ENCODE data around the gene IQSEC1. TPM values are rescaled to one million over a fixed set of nuclear protein-coding genes. Genes with fewer than 3 reads are reported as not detected.

Gene IQSEC1
- total and polyA plus RNA-seq, 10 of the 15 experiments (the other 5 are each of a cell fraction or from before 2014, with no cell fraction given), result 0.92 to 55.2 (median 8.5) TPM

GRCh38 chr3:12940854-12941253 is 132.4 kb downstream of the IQSEC1 start:
- in situ Hi-C loops (cut with MboI), result no loop called here
- H3K36me3 ChIP-seq (ENCODE audit: control insufficient read depth in 2 of 2, insufficient read depth in 2 of 2, low read length in 1 of 2), result peaks cover 22 to 27% of the 10 kb centered on the region in 2 experiments

More at GRCh38 chr3:12940854-12941253, 132.4 kb downstream of the IQSEC1 start:
- FAIRE-seq, result no peak
- RAD21 ChIA-PET (ENCODE audit: unreplicated experiment), result no interaction called here
- DNase-seq (ENCODE audit: low read depth, low spot score), result no peak
- POLR2A ChIA-PET, result interaction anchor here (0.5 kb wide), 1 partner anchor 113 kb away, joined by 3 read pairs; no protein-coding TSS in a partner anchor
- CTCF ChIA-PET, result interaction anchor here (1.2 kb wide), 1 partner anchor 43 kb away, joined by 3 read pairs; no protein-coding TSS in a partner anchor
- Histone ChIP-seq H3K4me3 (no peak overlapping the region), H3K27me3 (replicated peaks in 1 of 2; ENCODE audit: control insufficient read depth in 2 of 2, insufficient read depth in 2 of 2, low read length in 1 of 2) (no peaks in the 10 kb centered on the region), H2AFZ (ENCODE audit: control insufficient read depth, low read depth, low read length) (no peak overlapping the region), H4K20me1 (ENCODE audit: control insufficient read depth, insufficient read depth) (no peaks in the 10 kb centered on the region), H3K27ac (ENCODE audit: control insufficient read depth, insufficient read depth) (no peak overlapping the region), H3K9me3 (replicated peaks; ENCODE audit: control insufficient read depth, insufficient read depth, low read length) (no peaks in the 10 kb centered on the region), H3K9ac (ENCODE audit: control insufficient read depth, insufficient read depth, low read length) (no peak overlapping the region), H3K4me1 (ENCODE audit: control insufficient read depth, insufficient read depth, low read length) (no peaks in the 10 kb centered on the region), H3K79me2 (ENCODE audit: control insufficient read depth, insufficient read depth, low read length) (peaks cover 2% of the 10 kb centered on the region), H3K4me2 (ENCODE audit: control insufficient read depth, insufficient read depth) (no peak overlapping the region)
- no TSS peak for BruUV-seq (replicated peaks)
- WGBS (ENCODE audit: insufficient coverage, insufficient replicate concordance, low lambda C conversion rate, missing lambda C conversion rate), result 89% methylated on average over 6 of the region's 6 CpGs
- no peak; the same call in 2 of the 3 replicates for ATAC-seq
- SMC1A ChIA-PET (ENCODE audit: uncharacterized antibody, unreplicated experiment), result no interaction called here
- intact Hi-C loops (cut with micrococcal nuclease; ENCODE audit: unreplicated experiment), result no loop called here
- TF ChIP-seq SREBF2 (IDR thresholded peaks at IDR 0.05; ENCODE audit: low read length), result no peak
- TF ChIP-seq, protein P1, sequence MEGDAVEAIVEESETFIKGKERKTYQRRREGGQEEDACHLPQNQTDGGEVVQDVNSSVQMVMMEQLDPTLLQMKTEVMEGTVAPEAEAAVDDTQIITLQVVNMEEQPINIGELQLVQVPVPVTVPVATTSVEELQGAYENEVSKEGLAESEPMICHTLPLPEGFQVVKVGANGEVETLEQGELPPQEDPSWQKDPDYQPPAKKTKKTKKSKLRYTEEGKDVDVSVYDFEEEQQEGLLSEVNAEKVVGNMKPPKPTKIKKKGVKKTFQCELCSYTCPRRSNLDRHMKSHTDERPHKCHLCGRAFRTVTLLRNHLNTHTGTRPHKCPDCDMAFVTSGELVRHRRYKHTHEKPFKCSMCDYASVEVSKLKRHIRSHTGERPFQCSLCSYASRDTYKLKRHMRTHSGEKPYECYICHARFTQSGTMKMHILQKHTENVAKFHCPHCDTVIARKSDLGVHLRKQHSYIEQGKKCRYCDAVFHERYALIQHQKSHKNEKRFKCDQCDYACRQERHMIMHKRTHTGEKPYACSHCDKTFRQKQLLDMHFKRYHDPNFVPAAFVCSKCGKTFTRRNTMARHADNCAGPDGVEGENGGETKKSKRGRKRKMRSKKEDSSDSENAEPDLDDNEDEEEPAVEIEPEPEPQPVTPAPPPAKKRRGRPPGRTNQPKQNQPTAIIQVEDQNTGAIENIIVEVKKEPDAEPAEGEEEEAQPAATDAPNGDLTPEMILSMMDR (IDR thresholded peaks at IDR 0.05 in 2 of 3, conservative IDR thresholded peaks at IDR 0.05 in 1 of 3; ENCODE audit: control insufficient read depth in 2 of 3, extremely low read depth in 1 of 3, insufficient read depth in 1 of 3, low read depth in 3 of 3, low read length in 3 of 3), result no peak
- TF ChIP-seq IRF3 (IDR thresholded peaks at IDR 0.05), result no peak
- no peak for TF ChIP-seq JUNB (IDR thresholded peaks at IDR 0.05)
- no peak for TF ChIP-seq JUND (IDR thresholded peaks at IDR 0.05; ENCODE audit: low read depth, low read length)
- no peak for TF ChIP-seq NRF1 (conservative IDR thresholded peaks at IDR 0.05; ENCODE audit: low read depth, low read length)
- TF ChIP-seq SUPT20H (IDR thresholded peaks at IDR 0.05; ENCODE audit: borderline replicate concordance, control insufficient read depth, low read depth, low read length), result no peak
- no peak for TF ChIP-seq TBL1XR1 (IDR thresholded peaks at IDR 0.05; ENCODE audit: low read depth, low read length)

Measured in GM12878 (cell line).